GM12873 (cell line): ENCODE results near the gene PDIA2.

Experiments used
- CTCF ChIP-seq: IDR thresholded peaks from 2 replicates; pipeline ENCODE4 v1.5.1; 2012; ENCODE audit warnings: low read depth, mild to moderate bottlenecking, moderate library complexity, low read length, control low read depth; ENCODE audit not compliant: insufficient read depth; ENCODE audit errors: missing control alignments

Gene PDIA2

GRCh38 chr16:259814-260253, 23.1 kb upstream of the PDIA2 start:
- TF ChIP-seq CTCF, result no peak

- TF ChIP-seq CTCF, result no peak
These were observed 22.6 kb upstream of the PDIA2 start for GRCh38 chr16:260326-260725.

GRCh38 chr16:261031-261691, 21.8 kb upstream of the PDIA2 start:
- no peak for TF ChIP-seq CTCF

GRCh38 chr16:262121-262745, 20.7 kb upstream of the PDIA2 start:
- no peak for TF ChIP-seq CTCF

- no peak for TF ChIP-seq CTCF
These were observed 19.7 kb upstream of the PDIA2 start for GRCh38 chr16:263182-263774.

GRCh38 chr16:263944-264343, 19.0 kb upstream of the PDIA2 start:
- no peak for TF ChIP-seq CTCF

GRCh38 chr16:264440-264951, 18.5 kb upstream of the PDIA2 start:
- no peak for TF ChIP-seq CTCF
